ENCODE results near the gene ATP2B2.

ATP2B2 gene

DNA sequence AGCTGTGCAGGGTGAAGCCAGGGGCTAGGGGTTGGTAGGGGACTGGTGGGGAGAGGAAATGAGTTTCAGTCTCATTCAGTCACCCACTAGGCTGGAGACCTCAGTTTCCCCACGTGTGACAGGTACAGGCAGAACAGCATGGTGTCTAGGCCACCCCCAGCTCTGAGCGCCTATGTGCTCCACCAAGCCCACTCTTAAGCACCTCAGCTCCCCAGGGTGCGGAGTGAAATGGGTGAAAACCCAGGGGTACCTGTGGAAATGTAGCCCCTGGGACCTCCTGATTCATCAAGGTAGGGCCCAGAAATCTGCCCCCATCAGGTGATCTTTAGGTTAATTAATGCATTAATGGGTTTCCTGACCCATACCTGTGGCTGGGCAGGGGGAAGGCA, 3.7 kb downstream of the ATP2B2 start:
- peaks cover 12% of the 10 kb centered on the region; the same call in 1 of the 2 replicates for H3K27me3 ChIP-seq (ENCODE audit: low read depth, low read length)
- TF ChIP-seq EZH2phosphoT487 (IDR thresholded peaks at IDR 0.05; ENCODE audit: low read depth), result no peak
- TF ChIP-seq, protein P1, sequence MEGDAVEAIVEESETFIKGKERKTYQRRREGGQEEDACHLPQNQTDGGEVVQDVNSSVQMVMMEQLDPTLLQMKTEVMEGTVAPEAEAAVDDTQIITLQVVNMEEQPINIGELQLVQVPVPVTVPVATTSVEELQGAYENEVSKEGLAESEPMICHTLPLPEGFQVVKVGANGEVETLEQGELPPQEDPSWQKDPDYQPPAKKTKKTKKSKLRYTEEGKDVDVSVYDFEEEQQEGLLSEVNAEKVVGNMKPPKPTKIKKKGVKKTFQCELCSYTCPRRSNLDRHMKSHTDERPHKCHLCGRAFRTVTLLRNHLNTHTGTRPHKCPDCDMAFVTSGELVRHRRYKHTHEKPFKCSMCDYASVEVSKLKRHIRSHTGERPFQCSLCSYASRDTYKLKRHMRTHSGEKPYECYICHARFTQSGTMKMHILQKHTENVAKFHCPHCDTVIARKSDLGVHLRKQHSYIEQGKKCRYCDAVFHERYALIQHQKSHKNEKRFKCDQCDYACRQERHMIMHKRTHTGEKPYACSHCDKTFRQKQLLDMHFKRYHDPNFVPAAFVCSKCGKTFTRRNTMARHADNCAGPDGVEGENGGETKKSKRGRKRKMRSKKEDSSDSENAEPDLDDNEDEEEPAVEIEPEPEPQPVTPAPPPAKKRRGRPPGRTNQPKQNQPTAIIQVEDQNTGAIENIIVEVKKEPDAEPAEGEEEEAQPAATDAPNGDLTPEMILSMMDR (IDR thresholded peaks at IDR 0.05; ENCODE audit: low read depth, low read length), result no peak
- no peaks in the 10 kb centered on the region for H3K4me1 ChIP-seq (ENCODE audit: low read length)

DNA sequence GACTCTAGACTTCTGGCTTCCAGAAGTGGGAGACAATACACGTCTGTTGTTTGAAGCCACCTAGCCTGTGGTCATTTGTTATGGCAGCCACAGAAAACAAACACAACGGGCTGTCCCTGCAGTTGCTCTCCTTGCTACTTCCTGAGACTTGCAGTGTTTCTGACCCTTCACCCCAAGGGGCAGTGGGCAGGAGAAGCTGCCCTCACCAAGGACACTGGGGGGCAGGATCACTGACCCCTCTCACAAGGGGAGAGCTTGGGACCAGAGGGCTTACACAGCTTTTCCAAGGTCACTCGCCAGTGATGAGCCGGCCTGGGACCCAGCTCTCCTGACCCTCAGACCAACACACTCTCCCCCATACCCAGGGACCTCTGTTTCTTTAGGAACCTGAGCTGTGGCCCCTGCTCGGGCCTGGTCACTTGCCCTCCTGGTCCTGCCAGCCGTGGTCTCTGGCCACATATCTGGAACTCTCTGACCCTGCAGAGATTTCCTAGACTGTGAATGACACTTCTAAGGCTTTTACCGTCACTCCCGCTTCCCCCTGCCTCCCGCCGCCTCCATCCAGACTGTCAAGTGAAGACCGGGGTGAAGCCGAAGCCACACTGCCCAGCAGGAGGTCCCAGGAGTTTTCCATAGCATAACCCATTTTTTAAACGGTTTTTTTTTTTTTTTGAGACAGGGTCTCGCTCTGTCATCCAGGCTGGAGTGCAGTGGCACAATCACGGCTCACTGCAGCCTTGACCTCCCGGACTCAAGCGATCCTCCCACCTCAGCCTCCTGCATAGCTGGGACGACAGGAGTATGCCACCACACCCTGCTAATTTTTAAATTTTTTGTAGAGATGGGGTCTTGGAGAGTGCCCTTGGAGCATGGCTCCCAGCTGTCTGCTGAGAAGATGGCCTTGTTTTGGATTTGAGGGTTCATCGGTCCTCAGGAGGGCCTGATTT, 4.4 kb downstream of the ATP2B2 start:
- Histone ChIP-seq H3K27me3 (ENCODE audit: low read depth, low read length) (peaks cover 11% of the 10 kb centered on the region), H3K4me3 (ENCODE audit: low read length) (no peak overlapping the region), H4K20me1 (ENCODE audit: insufficient read depth, low read length) (no peaks in the 10 kb centered on the region), H2AFZ (ENCODE audit: low read depth, low read length) (no peak overlapping the region), H3K79me2 (ENCODE audit: low read length) (no peaks in the 10 kb centered on the region), H3K36me3 (replicated peaks; ENCODE audit: low read depth, low read length) (no peaks in the 10 kb centered on the region), H3K9me3 (ENCODE audit: insufficient read depth, low read length) (no peaks in the 10 kb centered on the region), H3K4me2 (ENCODE audit: low read length) (no peak overlapping the region), H3K9ac (ENCODE audit: low read length) (no peak overlapping the region), H3K27ac (ENCODE audit: low read length) (no peak overlapping the region), H3K4me1 (ENCODE audit: low read length) (no peaks in the 10 kb centered on the region)
- TF ChIP-seq, protein P1 (IDR thresholded peaks at IDR 0.05; ENCODE audit: low read depth, low read length), result no peak
- TF ChIP-seq EZH2phosphoT487 (IDR thresholded peaks at IDR 0.05; ENCODE audit: low read depth), result no peak

More for the DNA sequence above, 3.7 kb downstream of the ATP2B2 start:
- Histone ChIP-seq H3K9me3 (ENCODE audit: insufficient read depth, low read length) (no peaks in the 10 kb centered on the region), H3K36me3 (replicated peaks; ENCODE audit: low read depth, low read length) (no peaks in the 10 kb centered on the region), H3K27ac (ENCODE audit: low read length) (no peak overlapping the region), H3K9ac (ENCODE audit: low read length) (no peak overlapping the region), H3K4me3 (ENCODE audit: low read length) (no peak overlapping the region), H3K79me2 (ENCODE audit: low read length) (no peaks in the 10 kb centered on the region), H4K20me1 (ENCODE audit: insufficient read depth, low read length) (no peaks in the 10 kb centered on the region), H2AFZ (ENCODE audit: low read depth, low read length) (no peak overlapping the region), H3K4me2 (ENCODE audit: low read length) (no peak overlapping the region)

DNA sequence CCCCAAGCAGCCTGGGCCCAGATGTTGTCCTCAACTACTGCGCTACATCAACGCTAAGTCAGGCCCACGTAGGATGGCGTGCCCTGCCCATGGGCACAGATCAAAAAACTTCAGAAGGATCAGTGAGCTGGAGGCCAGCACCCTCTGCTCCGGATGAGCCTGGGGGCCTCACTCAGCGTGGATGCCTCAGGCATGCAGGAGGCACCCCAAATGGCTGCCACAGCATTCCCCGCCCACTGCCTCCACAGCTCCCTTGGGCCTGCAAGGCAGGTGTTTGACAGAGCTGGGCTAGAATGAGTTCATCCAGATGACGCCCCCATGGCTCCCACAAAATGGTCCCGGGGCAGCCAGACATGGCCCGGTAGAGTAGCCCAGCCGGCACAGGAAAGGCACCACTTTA, 7.1 kb downstream of the ATP2B2 start:
- no peaks in the 10 kb centered on the region for H4K20me1 ChIP-seq (ENCODE audit: insufficient read depth, low read length)
- H3K27me3 ChIP-seq (ENCODE audit: low read depth, low read length), result peaks cover 10% of the 10 kb centered on the region
- no peak overlapping the region for H3K4me2 ChIP-seq (ENCODE audit: low read length)
- TF ChIP-seq, protein P1 (IDR thresholded peaks at IDR 0.05; ENCODE audit: low read depth, low read length), result no peak
- no peak for TF ChIP-seq EZH2phosphoT487 (IDR thresholded peaks at IDR 0.05; ENCODE audit: low read depth)
- H3K9me3 ChIP-seq (ENCODE audit: insufficient read depth, low read length), result no peaks in the 10 kb centered on the region
- no peak overlapping the region for H2AFZ ChIP-seq (ENCODE audit: low read depth, low read length)
- no peaks in the 10 kb centered on the region for H3K79me2 ChIP-seq (ENCODE audit: low read length)
- no peaks in the 10 kb centered on the region for H3K4me1 ChIP-seq (ENCODE audit: low read length)
- no peaks in the 10 kb centered on the region for H3K36me3 ChIP-seq (replicated peaks; ENCODE audit: low read depth, low read length)
- no peak overlapping the region for H3K27ac ChIP-seq (ENCODE audit: low read length)
- H3K4me3 ChIP-seq (ENCODE audit: low read length), result no peak overlapping the region
- no peak overlapping the region for H3K9ac ChIP-seq (ENCODE audit: low read length)

DNA sequence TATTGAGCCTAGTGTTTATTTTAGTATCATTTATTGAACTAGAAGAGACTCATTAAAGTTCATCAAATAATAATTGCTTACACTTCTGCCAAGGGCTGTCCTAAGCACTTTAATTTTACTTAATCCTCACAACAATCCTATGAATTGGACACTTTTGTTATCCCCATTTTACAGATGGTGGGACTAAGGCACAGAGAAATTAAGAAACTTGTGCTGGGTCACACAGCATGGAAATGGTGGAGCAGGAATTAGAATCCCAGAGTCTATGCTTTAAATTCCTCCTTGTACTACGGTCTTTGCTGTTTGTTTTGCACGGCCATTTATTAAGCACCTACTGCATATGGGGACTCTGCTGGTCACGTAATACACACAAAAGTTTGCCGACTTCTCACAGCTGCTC, 7.9 kb downstream of the ATP2B2 start:
- no peaks in the 10 kb centered on the region for H4K20me1 ChIP-seq (ENCODE audit: insufficient read depth, low read length)
- no peaks in the 10 kb centered on the region for H3K79me2 ChIP-seq (ENCODE audit: low read length)
- no peak overlapping the region for H3K9ac ChIP-seq (ENCODE audit: low read length)
- TF ChIP-seq, protein P1 (IDR thresholded peaks at IDR 0.05; ENCODE audit: low read depth, low read length), result no peak
- TF ChIP-seq EZH2phosphoT487 (IDR thresholded peaks at IDR 0.05; ENCODE audit: low read depth), result no peak
- no peak overlapping the region for H3K4me2 ChIP-seq (ENCODE audit: low read length)
- H3K9me3 ChIP-seq (ENCODE audit: insufficient read depth, low read length), result no peaks in the 10 kb centered on the region
- H3K27me3 ChIP-seq (ENCODE audit: low read depth, low read length), result peaks cover 10% of the 10 kb centered on the region
- no peak overlapping the region for H3K4me3 ChIP-seq (ENCODE audit: low read length)
- no peak overlapping the region for H2AFZ ChIP-seq (ENCODE audit: low read depth, low read length)
- H3K4me1 ChIP-seq (ENCODE audit: low read length), result no peaks in the 10 kb centered on the region
- no peak overlapping the region for H3K27ac ChIP-seq (ENCODE audit: low read length)
- no peaks in the 10 kb centered on the region for H3K36me3 ChIP-seq (replicated peaks; ENCODE audit: low read depth, low read length)
